H9 (cell line): ENCODE data around the gene ING1. TPM values are rescaled to one million over a fixed set of nuclear protein-coding genes. Genes with fewer than 3 reads are reported as not detected.

ENCODE experiments used
- DNase-seq: peaks from one replicate; pipeline ENCODE4 v3.0.0-alpha.2; 2017
- H2AFZ ChIP-seq: one replicate; pipeline ENCODE4 v1.6.1; 2013; ENCODE audit warnings: mild to moderate bottlenecking, low read length, control low read depth, moderate library complexity
- H2AK5ac ChIP-seq: 2 replicates; pipeline ENCODE4 v1.6.1; 2013; ENCODE audit warnings: low read length, control low read depth, mixed read lengths; ENCODE audit not compliant: insufficient read length
- H2BK120ac ChIP-seq: one replicate; pipeline ENCODE4 v1.6.1; 2013; ENCODE audit warnings: low read depth, mild to moderate bottlenecking, low read length, control low read depth, inconsistent platforms; ENCODE audit not compliant: poor library complexity, severe bottlenecking
- H2BK12ac ChIP-seq: 2 replicates; pipeline ENCODE4 v1.6.1; 2013; ENCODE audit warnings: low read length, control low read depth, mixed read lengths, low read depth; ENCODE audit not compliant: insufficient read length
- H2BK15ac ChIP-seq: 2 replicates; pipeline ENCODE4 v1.6.1; 2013; ENCODE audit warnings: low read depth, low read length, control low read depth
- H2BK20ac ChIP-seq: one replicate; pipeline ENCODE4 v1.6.1; 2013; ENCODE audit warnings: low read depth, mild to moderate bottlenecking, low read length, control low read depth, inconsistent platforms; ENCODE audit not compliant: poor library complexity, severe bottlenecking
- H2BK5ac ChIP-seq: 2 replicates; pipeline ENCODE4 v1.6.1; 2013; ENCODE audit warnings: low read length, control low read depth, mixed read lengths; ENCODE audit not compliant: insufficient read length
- H3K14ac ChIP-seq: 2 replicates; pipeline ENCODE4 v1.6.1; 2013; ENCODE audit warnings: low read length, control low read depth; ENCODE audit not compliant: insufficient read depth
- H3K18ac ChIP-seq: 2 replicates; pipeline ENCODE4 v1.6.1; 2013; ENCODE audit warnings: low read depth, mild to moderate bottlenecking, mixed read lengths, low read length, control low read depth; ENCODE audit not compliant: insufficient read length
- H3K23ac ChIP-seq: 2 replicates; pipeline ENCODE4 v1.6.1; 2013; ENCODE audit warnings: low read length, control low read depth, mixed read lengths, low read depth; ENCODE audit not compliant: insufficient read length
- H3K23me2 ChIP-seq: 2 replicates; pipeline ENCODE4 v1.6.1; 2013; ENCODE audit warnings: low read depth, mild to moderate bottlenecking, mixed read lengths, low read length, control low read depth; ENCODE audit not compliant: insufficient read length, poor library complexity, severe bottlenecking
- H3K27ac ChIP-seq: 2 replicates; pipeline ENCODE4 v1.5.1; 2013; ENCODE audit warnings: low read length, control low read depth, mixed read lengths, low read depth; ENCODE audit not compliant: insufficient read length
- H3K27me3 ChIP-seq: 2 replicates; pipeline ENCODE4 v1.6.1; 2013; ENCODE audit warnings: low read length, control low read depth, inconsistent platforms; ENCODE audit not compliant: insufficient read depth
- H3K4ac ChIP-seq: 2 replicates; pipeline ENCODE4 v1.6.1; 2013; ENCODE audit warnings: low read depth, mild to moderate bottlenecking, control low read depth, inconsistent platforms, low read length, moderate library complexity
- H3K4me1 ChIP-seq: 2 replicates; pipeline ENCODE4 v1.6.1; 2013; ENCODE audit warnings: low read length, control low read depth, inconsistent platforms; ENCODE audit not compliant: insufficient read depth
- H3K4me2 ChIP-seq: 2 replicates; pipeline ENCODE4 v1.6.1; 2013; ENCODE audit warnings: low read length, control low read depth, mixed read lengths; ENCODE audit not compliant: insufficient read length, insufficient read depth
- H3K56ac ChIP-seq: 2 replicates; pipeline ENCODE4 v1.6.1; 2013; ENCODE audit warnings: low read depth, mild to moderate bottlenecking, mixed read lengths, low read length, control low read depth; ENCODE audit not compliant: insufficient read length
- H3K79me1 ChIP-seq: 2 replicates; pipeline ENCODE4 v1.6.1; 2013; ENCODE audit warnings: low read depth, mild to moderate bottlenecking, moderate library complexity, low read length, control low read depth, inconsistent platforms; ENCODE audit not compliant: insufficient read depth, poor library complexity, severe bottlenecking
- H3K79me2 ChIP-seq: 2 replicates; pipeline ENCODE4 v1.6.1; 2013; ENCODE audit warnings: low read length, control low read depth, inconsistent platforms; ENCODE audit not compliant: insufficient read depth
- H3K9ac ChIP-seq: 2 replicates; pipeline ENCODE4 v1.6.1; 2013; ENCODE audit warnings: low read length, control low read depth, mixed read lengths; ENCODE audit not compliant: insufficient read length; ENCODE audit errors: extremely low read depth
- H3K9me3 ChIP-seq: one replicate; pipeline ENCODE4 v1.6.1; 2013; ENCODE audit warnings: low read depth, low read length, inconsistent platforms; ENCODE audit not compliant: control insufficient read depth
- H3T11ph ChIP-seq: one replicate; pipeline ENCODE4 v1.6.1; 2013; ENCODE audit warnings: mild to moderate bottlenecking, low read length, control low read depth, inconsistent platforms
- H4K20me1 ChIP-seq: one replicate; pipeline ENCODE4 v1.6.1; 2013; ENCODE audit not compliant: control insufficient read depth, insufficient read length, insufficient read depth
- H4K5ac ChIP-seq: 2 replicates; pipeline ENCODE4 v1.6.1; 2013; ENCODE audit warnings: low read depth, mild to moderate bottlenecking, mixed read lengths, low read length, control low read depth; ENCODE audit not compliant: insufficient read length
- H4K8ac ChIP-seq: replicated peaks from 2 replicates; pipeline ENCODE4 v1.6.1; 2013; ENCODE audit warnings: low read length, control low read depth, mixed read lengths, low read depth; ENCODE audit not compliant: insufficient read length
- H4K91ac ChIP-seq: 2 replicates; pipeline ENCODE4 v1.6.1; 2013; ENCODE audit warnings: low read depth, mild to moderate bottlenecking, moderate library complexity, mixed read lengths, low read length, control low read depth; ENCODE audit not compliant: insufficient read length
- H3K27ac Mint-ChIP-seq, 3 experiments: 2 replicates in 2 of 3; 3 replicates in 1 of 3; pipeline ENCODE4 v1.8.0; 2020 to 2021; ENCODE audit warnings: mixed read lengths in 3 of 3, mild to moderate bottlenecking in 1 of 3, moderate library complexity in 1 of 3
- H3K27me3 Mint-ChIP-seq: 2 replicates; pipeline ENCODE4 v1.8.0; 2021; ENCODE audit warnings: low read depth, mild to moderate bottlenecking, moderate library complexity, mixed read lengths
- H3K36me3 Mint-ChIP-seq, 3 experiments: 2 replicates in 2 of 3; 3 replicates in 1 of 3; pipeline ENCODE4 v1.8.0; 2020 to 2021; ENCODE audit warnings: low read depth in 3 of 3, mixed read lengths in 3 of 3; ENCODE audit not compliant: insufficient read depth in 1 of 3
- H3K4me1 Mint-ChIP-seq, 2 experiments: 2 replicates each; pipeline ENCODE4 v1.8.0; 2020; ENCODE audit warnings: mixed read lengths in 2 of 2
- H3K4me3 Mint-ChIP-seq, 2 experiments: 2 replicates in 1 of 2; 3 replicates in 1 of 2; pipeline ENCODE4 v1.8.0; 2020 to 2021; ENCODE audit warnings: mild to moderate bottlenecking in 2 of 2, mixed read lengths in 2 of 2, moderate library complexity in 1 of 2
- H3K9me3 Mint-ChIP-seq, 2 experiments: 2 replicates in 1 of 2; 3 replicates in 1 of 2; pipeline ENCODE4 v1.8.0; 2020; ENCODE audit warnings: mild to moderate bottlenecking in 2 of 2, mixed read lengths in 2 of 2, moderate library complexity in 1 of 2
- CTCF ChIP-seq: fragments of 200-600 bp; sonication (generic); conservative IDR thresholded peaks from 3 replicates; pipeline ENCODE4 v1.8.0; 2021; ENCODE audit warnings: antibody characterized with exemption, mild to moderate bottlenecking
- WGBS: extraction: QIAGEN DNeasy Blood & Tissue Kit; methylation state at CpG from one replicate; pipeline ENCODE4 v1.1.7; 2013; ENCODE audit warnings: missing lambda C conversion rate, low lambda C conversion rate, mixed read lengths; ENCODE audit not compliant: insufficient read length; ENCODE audit errors: extremely low coverage; 5-methylcytosine and 5-hydroxymethylcytosine counted together
- total RNA-seq: library from RNA; stranded (reverse); gene quantifications from 2 replicates; pipeline ENCODE4 v1.2.1, GENCODE V29; 2021

ING1 gene
- total RNA-seq, 1 experiment from 2014 or later = 17.3 TPM

- Histone ChIP-seq H3K18ac (no peak overlapping the region), H3K56ac (no peak overlapping the region), H2AK5ac (no peak overlapping the region), H3K9ac (no peak overlapping the region), H4K91ac (no peak overlapping the region), H3K27ac (no peak overlapping the region), H3K79me1 (no peaks in the 10 kb centered on the region), H2AFZ (no peak overlapping the region), H3K79me2 (no peaks in the 10 kb centered on the region), H4K8ac (no peak overlapping the region), H3K23me2 (no peaks in the 10 kb centered on the region), H3K14ac (no peak overlapping the region), H3T11ph (no peak overlapping the region), H3K27me3 (no peaks in the 10 kb centered on the region), H2BK15ac (no peak overlapping the region), H2BK5ac (no peak overlapping the region), H3K4ac (no peak overlapping the region), H3K4me1 (no peaks in the 10 kb centered on the region), H4K5ac (no peak overlapping the region), H2BK120ac (no peak overlapping the region), H2BK12ac (no peak overlapping the region), H3K23ac (no peak overlapping the region), H3K9me3 (no peaks in the 10 kb centered on the region), H4K20me1 (no peaks in the 10 kb centered on the region), H3K4me2 (no peak overlapping the region), H2BK20ac (no peak overlapping the region)
- Mint-ChIP-seq H3K9me3 (no peaks in the 10 kb centered on the region), H3K4me3 (no peak overlapping the region), H3K27me3 (no peaks in the 10 kb centered on the region), H3K36me3 (peaks cover 23 to 68% (median 54%) of the 10 kb centered on the region in 3 experiments; a peak in 6 of 7 replicates), H3K4me1 (no peaks in the 10 kb centered on the region), H3K27ac (no peak overlapping the region)
- TF ChIP-seq CTCF = no peak
- no peak for DNase-seq
- WGBS = no CpG with 5 or more reads among the region's 15 CpGs
These were observed 31.5 kb upstream of the ING1 start for GRCh38 chr13:110681868-110682550.
